Thoracic aorta (tissue), 2 donors: ENCODE data around the gene DDIT3. TPM values are rescaled to one million over a fixed set of nuclear protein-coding genes. Genes with fewer than 3 reads are reported as not detected.

Source experiments
- ATAC-seq: fragments of 150-250 bp; one replicate; pipeline ENCODE4 v1.8.0; 2017; ENCODE audit warnings: low read depth; ENCODE audit not compliant: insufficient number of reproducible peaks, low FRiP score
- DNase-seq: peaks from one replicate; pipeline ENCODE4 v3.0.0-alpha.2; 2020; ENCODE audit warnings: low spot score
- H3K27ac ChIP-seq, 2 donors: fragments of 200-600 bp; sonication (generic); 1 replicate in 1 of 2; 2 replicates in 1 of 2; pipeline ENCODE4 v1.5.1; 2016; ENCODE audit warnings: mild to moderate bottlenecking in 2 of 2, moderate library complexity in 2 of 2
- H3K27me3 ChIP-seq: fragments of 200-600 bp; sonication (generic); replicated peaks from 2 replicates; pipeline ENCODE4 v1.6.0; 2016; ENCODE audit warnings: mild to moderate bottlenecking; ENCODE audit not compliant: insufficient read depth
- H3K36me3 ChIP-seq: fragments of 200-600 bp; sonication (generic); one replicate; pipeline ENCODE4 v1.5.1; 2016
- H3K4me1 ChIP-seq, 2 donors: fragments of 200-600 bp; sonication (generic); 1 replicate in 1 of 2; 2 replicates in 1 of 2; pipeline versions ENCODE4 v1.5.1 to v1.6.0; 2016; ENCODE audit warnings: low read depth in 2 of 2, mild to moderate bottlenecking in 1 of 2; ENCODE audit not compliant: control insufficient read depth in 1 of 2
- H3K4me3 ChIP-seq: fragments of 200-600 bp; sonication (generic); 2 replicates; pipeline ENCODE4 v1.5.1; 2016; ENCODE audit warnings: mild to moderate bottlenecking
- H3K9me3 ChIP-seq: fragments of 200-600 bp; sonication (generic); 2 replicates; pipeline ENCODE4 v1.5.1; 2016
- CTCF ChIP-seq: fragments of 200-600 bp; sonication (generic); IDR thresholded peaks from one replicate; pipeline ENCODE4 v1.5.1; 2019; ENCODE audit warnings: antibody characterized with exemption
- total RNA-seq, 2 donors: library from RNA; depleted of rRNA; stranded (reverse); fragments of >200 nt; gene quantifications; one replicate each; pipeline versions ENCODE4 v1.1.0 to v1.2.3, GENCODE V29; 2016

The DDIT3 gene
- total RNA-seq, 2 donors from 2014 or later, result 35.5 to 39.6 TPM

- H3K9me3 ChIP-seq, result no peaks in the 10 kb centered on the region
- H3K27me3 ChIP-seq, result no peaks in the 10 kb centered on the region
- no peak overlapping the region for H3K27ac ChIP-seq
- H3K4me1 ChIP-seq, result no peaks in the 10 kb centered on the region
- peaks cover 20% of the 10 kb centered on the region for H3K36me3 ChIP-seq
- no peak for TF ChIP-seq CTCF
- no peak overlapping the region for H3K4me3 ChIP-seq
- DNase-seq (no peak), ATAC-seq (no peak)
Measured at GRCh38 chr12:57539134-57539768, 18.9 kb upstream of the DDIT3 start.

GRCh38 chr12:57536597-57536942 is 16.3 kb upstream of the DDIT3 start:
- TF ChIP-seq CTCF, result no peak
- peaks cover 43% of the 10 kb centered on the region for H3K36me3 ChIP-seq
- H3K27me3 ChIP-seq, result no peaks in the 10 kb centered on the region
- DNase-seq (no peak), ATAC-seq (no peak)
- no peaks in the 10 kb centered on the region for H3K9me3 ChIP-seq
- no peaks in the 10 kb centered on the region for H3K4me1 ChIP-seq
- H3K4me3 ChIP-seq, result no peak overlapping the region
- H3K27ac ChIP-seq, result no peak overlapping the region

GRCh38 chr12:57535764-57536596 is 15.7 kb upstream of the DDIT3 start:
- no peak for TF ChIP-seq CTCF
- Histone ChIP-seq H3K4me1 (no peaks in the 10 kb centered on the region), H3K9me3 (no peaks in the 10 kb centered on the region), H3K36me3 (peaks cover 49% of the 10 kb centered on the region), H3K27me3 (no peaks in the 10 kb centered on the region), H3K27ac (no peak overlapping the region), H3K4me3 (no peak overlapping the region)
- DNase-seq (no peak), ATAC-seq (no peak)

GRCh38 chr12:57534991-57535543 is 14.8 kb upstream of the DDIT3 start:
- no peaks in the 10 kb centered on the region for H3K27me3 ChIP-seq
- peaks cover 58% of the 10 kb centered on the region for H3K36me3 ChIP-seq
- H3K4me1 ChIP-seq, result no peaks in the 10 kb centered on the region
- ATAC-seq, result no peak
- no peak for TF ChIP-seq CTCF
- H3K27ac ChIP-seq, result no peak overlapping the region
- no peak for DNase-seq
- no peak overlapping the region for H3K4me3 ChIP-seq
- H3K9me3 ChIP-seq, result no peaks in the 10 kb centered on the region

GRCh38 chr12:57534250-57534649 is 13.9 kb upstream of the DDIT3 start:
- ATAC-seq, result no peak
- H3K36me3 ChIP-seq, result peaks cover 65% of the 10 kb centered on the region

More at GRCh38 chr12:57534250-57534649, 13.9 kb upstream of the DDIT3 start:
- H3K9me3 ChIP-seq, result no peaks in the 10 kb centered on the region
- H3K27ac ChIP-seq, result no peak overlapping the region
- H3K27me3 ChIP-seq, result no peaks in the 10 kb centered on the region
- no peaks in the 10 kb centered on the region for H3K4me1 ChIP-seq
- H3K4me3 ChIP-seq, result no peak overlapping the region
- TF ChIP-seq CTCF, result no peak
- no peak for DNase-seq
